GM19240 (cell line): Measurements from ENCODE around the gene OGA.

Experiments
- DNase-seq: peaks from one replicate; pipeline ENCODE4 v3.0.0; 2011; ENCODE audit warnings: low spot score; ENCODE audit not compliant: insufficient read length

OGA gene

DNA sequence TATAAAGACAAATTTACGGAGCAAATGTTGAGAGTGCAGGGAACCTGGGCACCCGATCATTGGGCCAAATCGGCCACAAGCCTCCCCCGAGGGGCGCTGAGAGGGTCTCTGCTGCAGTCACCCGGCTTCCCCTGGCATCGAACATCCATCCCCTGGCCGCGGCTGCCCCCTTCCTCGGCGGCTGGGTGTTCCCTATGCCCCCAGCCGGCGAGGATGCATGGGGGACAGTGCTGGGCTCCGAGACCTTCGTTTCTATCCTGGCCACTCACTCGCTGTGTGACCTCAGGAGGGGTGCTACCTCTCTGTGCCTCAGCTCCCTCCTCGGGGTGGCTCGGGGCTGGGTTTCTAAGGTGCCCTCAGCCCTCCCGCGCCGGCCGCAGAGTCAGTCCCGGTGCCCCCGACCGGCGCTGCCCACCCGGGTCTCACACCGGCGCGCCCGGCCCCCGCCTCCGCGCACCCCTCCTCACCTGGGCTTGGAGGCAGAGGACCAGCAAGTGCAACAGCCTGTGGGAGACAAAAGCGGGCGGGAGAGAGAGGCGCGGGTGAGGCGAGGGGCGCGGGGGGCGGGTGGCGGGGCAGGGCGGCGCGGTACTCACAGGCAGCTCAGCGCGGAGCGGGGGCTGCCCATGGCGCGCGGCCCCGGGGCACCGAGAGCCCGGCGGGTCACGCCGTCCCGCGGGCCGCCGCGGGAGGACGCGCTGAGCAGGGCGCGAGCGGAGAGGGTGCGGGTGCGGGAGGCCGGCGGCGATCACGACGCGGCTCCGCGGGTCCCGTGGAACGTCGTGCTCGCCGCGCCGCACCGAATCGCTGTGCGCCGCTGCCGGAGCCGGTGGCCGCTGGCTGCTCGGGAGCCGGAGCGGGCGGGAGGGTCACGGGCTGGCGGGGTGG lies 42.7 kb downstream of the OGA start, which contains the start of gene FGF8:
Gene FGF8, minus strand, starts transcription at position 842 of the 888 bp plus-strand sequence. Its CDS starts 214 bp downstream, at position 628.
- DNase-seq, result no peak

DNA sequence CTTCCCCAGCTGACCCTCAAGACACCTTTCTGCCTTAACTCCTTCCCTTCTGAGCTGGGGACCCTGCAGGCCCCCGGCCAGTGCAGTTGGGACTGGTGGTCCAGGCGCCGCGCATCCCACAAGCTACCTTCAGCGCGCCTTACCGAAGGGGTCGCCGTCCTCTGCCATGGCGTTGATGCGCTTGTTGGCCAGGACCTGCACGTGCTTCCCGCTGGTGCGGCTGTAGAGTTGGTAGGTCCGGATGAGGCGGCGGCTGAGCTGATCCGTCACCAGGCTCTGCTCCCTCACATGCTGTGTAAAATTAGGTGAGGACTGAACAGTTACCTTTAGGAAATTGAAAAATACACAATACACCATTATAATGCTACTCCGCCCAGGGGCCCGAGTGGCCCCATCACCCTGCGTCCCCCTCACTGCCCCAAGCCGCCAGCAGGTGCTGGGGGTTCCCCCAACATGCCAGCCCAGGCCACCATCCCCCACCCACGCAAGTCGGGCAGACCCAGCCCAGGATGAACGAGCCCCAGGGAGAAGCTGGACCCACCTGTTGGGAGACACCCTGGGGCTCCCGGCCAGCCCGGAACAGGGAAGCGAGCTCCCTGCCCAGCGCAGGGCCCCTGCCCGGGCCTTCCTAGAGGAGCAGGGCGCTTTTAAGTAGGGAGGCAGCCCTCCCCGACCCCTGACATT lies 43.5 kb downstream of the OGA start:
- no peak for DNase-seq

- DNase-seq, result no peak
These were observed 44.2 kb downstream of the OGA start for GRCh38 chr10:101773923-101774588.

- DNase-seq, result no peak
These were observed 45.1 kb downstream of the OGA start for GRCh38 chr10:101772895-101773761.

- DNase-seq, result no peak
These were observed 46.0 kb downstream of the OGA start for GRCh38 chr10:101772017-101772894.

GRCh38 chr10:101771380-101771779 lies 46.9 kb downstream of the OGA start:
- DNase-seq, result no peak

DNA sequence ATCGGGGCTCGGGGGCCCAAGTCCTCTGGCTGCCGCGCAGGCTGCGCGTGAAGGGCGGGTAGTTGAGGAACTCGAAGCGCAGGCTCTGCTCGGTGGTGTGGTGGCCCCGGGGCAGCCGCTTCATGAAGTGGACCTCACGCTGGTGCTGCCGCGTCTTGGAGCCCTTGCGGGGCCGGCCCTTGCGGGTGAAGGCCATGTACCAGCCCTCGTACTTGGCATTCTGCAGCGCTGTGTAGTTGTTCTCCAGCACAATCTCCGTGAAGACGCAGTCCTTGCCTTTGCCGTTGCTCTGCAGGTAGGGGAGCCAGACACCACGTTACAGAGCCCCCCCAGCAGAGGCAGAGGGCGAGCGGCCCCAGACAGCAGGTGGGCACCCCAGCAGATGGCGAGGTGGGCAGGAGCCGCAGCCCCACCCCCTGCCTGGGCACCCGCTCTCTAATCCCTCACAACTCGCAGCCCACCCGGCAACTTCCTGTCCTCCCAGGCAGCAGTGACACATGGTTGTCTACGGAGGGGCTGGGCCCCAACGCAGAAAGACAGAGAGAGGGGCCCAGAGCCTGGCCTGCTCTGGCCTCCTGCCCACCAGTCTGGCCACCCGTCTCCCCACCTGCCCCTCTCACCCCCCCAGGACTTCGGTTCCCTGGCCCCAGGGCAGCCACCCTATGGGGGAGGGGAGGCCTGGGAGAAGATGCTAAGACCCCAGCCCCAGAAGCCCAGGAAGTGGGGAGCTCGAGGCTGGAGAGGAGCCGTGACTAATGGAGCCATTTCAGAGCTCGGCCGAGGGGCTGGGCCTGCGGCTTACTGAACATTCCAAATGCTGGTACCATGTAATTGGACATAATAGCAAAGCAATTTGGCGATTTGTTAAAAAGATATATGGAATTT lies 47.7 kb downstream of the OGA start:
- DNase-seq, result no peak

DNA sequence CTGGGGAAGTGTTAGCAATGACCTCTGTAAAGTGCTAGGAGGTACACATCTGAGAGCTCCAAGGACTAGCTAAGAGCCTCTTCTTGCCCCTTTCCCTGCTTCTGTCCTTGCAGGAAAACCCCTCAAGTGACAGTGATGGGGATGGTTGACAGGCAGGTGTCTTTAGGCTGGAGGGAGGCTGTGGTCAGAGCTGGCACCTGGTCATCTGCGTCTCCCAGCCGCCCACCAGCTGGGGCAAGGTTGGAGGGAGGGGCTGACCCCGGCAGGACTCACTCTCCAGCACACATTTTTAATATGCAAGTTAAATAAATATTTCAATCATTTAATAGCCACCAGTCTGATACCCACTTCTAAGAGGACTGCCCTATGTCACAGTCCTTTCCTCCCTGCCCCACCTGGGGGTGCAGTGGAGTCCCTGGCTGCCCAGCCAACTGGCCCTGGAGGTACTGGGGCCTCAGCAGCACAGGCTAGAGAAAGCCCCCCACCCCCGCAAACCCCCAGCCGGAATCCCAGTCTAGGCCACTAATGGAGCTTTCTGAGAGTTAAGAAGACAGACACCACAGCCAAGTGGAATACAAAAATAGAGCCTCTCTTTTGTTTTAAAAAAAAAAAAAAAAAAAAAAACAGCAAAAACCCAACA lies 48.6 kb downstream of the OGA start:
- no peak for DNase-seq

GRCh38 chr10:101768791-101769170 lies 49.5 kb downstream of the OGA start:
- no peak for DNase-seq

DNA sequence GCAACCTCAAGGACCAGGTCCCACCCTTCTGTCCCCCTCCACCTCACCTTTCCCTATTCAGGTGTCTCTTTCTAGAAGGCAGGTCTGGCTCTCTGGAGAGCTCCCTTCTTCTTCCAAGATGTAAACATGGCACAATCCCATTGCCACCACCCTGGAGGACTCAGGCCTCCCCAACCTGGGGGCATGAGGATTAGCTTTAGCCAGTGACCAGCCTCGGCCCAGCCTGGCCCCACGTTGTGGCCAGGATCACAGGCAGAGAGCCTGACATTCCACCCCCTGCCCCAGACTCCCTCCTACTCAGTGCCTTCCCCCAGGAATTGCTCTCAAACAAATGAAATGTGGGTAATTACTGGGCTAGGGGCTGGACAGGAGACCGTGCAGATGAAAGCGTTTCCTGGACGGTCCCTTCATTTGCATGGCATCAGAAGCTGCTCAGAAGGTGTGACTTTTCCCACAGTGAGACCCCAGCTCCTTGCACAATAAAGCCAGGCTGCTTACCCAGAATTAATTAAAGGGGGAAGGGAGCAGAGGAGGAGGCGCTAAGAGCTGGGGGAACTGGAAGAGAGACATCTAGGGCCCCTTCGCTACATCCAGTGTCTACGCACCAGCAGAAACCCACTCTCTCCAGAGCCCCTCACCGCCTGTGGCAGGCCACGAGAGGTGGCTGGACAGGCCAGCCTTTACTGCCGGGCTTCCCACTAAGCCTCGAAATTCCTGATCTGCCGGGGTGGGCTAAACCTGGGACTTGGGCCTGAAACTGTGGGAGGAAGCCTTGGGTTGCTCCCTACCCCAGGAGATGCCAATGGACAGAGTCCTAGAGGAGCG lies 50.1 kb downstream of the OGA start:
- DNase-seq, result no peak

GRCh38 chr10:101767600-101767945 lies 50.7 kb downstream of the OGA start:
- no peak for DNase-seq

GRCh38 chr10:101766753-101767599 lies 51.3 kb downstream of the OGA start:
- no peak for DNase-seq

GRCh38 chr10:101766306-101766705 lies 51.9 kb downstream of the OGA start:
- no peak for DNase-seq

- DNase-seq, result no peak
These were observed 55.0 kb downstream of the OGA start for GRCh38 chr10:101763141-101763846.

DNA sequence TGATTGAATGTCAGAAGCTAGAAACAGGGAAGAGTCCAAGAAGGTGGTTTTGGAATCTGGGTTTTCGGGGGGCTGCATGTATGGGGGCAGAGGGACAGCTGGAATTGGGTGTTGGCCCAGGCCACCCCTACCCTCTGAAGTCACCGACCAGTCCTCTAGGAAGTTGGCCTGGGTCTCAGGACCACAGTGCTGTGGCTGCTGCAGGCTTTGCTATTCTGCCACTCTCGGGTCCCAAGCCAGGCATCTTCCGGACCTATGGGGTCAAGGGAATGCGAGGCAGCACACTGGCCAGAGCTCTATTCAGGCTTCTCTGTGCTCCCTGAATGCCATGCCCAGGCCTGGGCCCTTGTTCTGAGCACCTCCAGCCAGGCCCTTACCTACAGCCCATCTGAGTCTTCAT lies 55.5 kb downstream of the OGA start:
- no peak for DNase-seq

- DNase-seq, result no peak
These were observed 57.0 kb downstream of the OGA start for GRCh38 chr10:101761226-101761625.
